Mononuclear cell (primary cell): Measurements from ENCODE around the gene PALMD. TPM values are rescaled to one million over a fixed set of nuclear protein-coding genes. Genes with fewer than 3 reads are reported as not detected.

Experiments
- H3K27me3 ChIP-seq: 2 replicates; pipeline ENCODE4 v1.6.0; 2011; ENCODE audit warnings: low read length, control low read depth; ENCODE audit not compliant: insufficient read depth
- H3K4me1 ChIP-seq: 2 replicates; pipeline ENCODE4 v1.5.1; 2011; ENCODE audit warnings: mild to moderate bottlenecking, low read length, control low read depth; ENCODE audit not compliant: insufficient read depth
- H3K4me3 ChIP-seq: 2 replicates; pipeline ENCODE4 v1.5.1; 2011; ENCODE audit warnings: mild to moderate bottlenecking, low read length, moderate library complexity
- H3K9me3 ChIP-seq: 2 replicates; pipeline ENCODE4 v1.5.1; 2011; ENCODE audit warnings: low read depth, mild to moderate bottlenecking, control low read depth, low read length
- total RNA-seq: library from RNA; depleted of rRNA; stranded (reverse); fragments of >200 nt; gene quantifications from one replicate; pipeline ENCODE4 v1.2.3, GENCODE V29; 2012

Gene PALMD
- total RNA-seq, 1 donor, result not detected

GRCh38 chr1:99621340-99621901 lies 24.5 kb upstream of the PALMD start:
- Histone ChIP-seq H3K4me1 (no peaks in the 10 kb centered on the region), H3K27me3 (no peaks in the 10 kb centered on the region), H3K9me3 (no peaks in the 10 kb centered on the region), H3K4me3 (no peak overlapping the region)

- Histone ChIP-seq H3K4me3 (no peak overlapping the region), H3K4me1 (no peaks in the 10 kb centered on the region), H3K9me3 (no peaks in the 10 kb centered on the region), H3K27me3 (no peaks in the 10 kb centered on the region)
Measured at GRCh38 chr1:99622702-99623347, 23.1 kb upstream of the PALMD start.

- H3K4me1 ChIP-seq, result no peaks in the 10 kb centered on the region
- H3K9me3 ChIP-seq, result no peaks in the 10 kb centered on the region
- H3K27me3 ChIP-seq, result no peaks in the 10 kb centered on the region
- no peak overlapping the region for H3K4me3 ChIP-seq
Measured at GRCh38 chr1:99623554-99623953, 22.4 kb upstream of the PALMD start.

GRCh38 chr1:99627615-99628014 lies 18.3 kb upstream of the PALMD start:
- Histone ChIP-seq H3K4me1 (no peaks in the 10 kb centered on the region), H3K27me3 (no peaks in the 10 kb centered on the region), H3K4me3 (no peak overlapping the region), H3K9me3 (no peaks in the 10 kb centered on the region)

GRCh38 chr1:99629164-99629563 lies 16.7 kb upstream of the PALMD start:
- Histone ChIP-seq H3K4me1 (no peaks in the 10 kb centered on the region), H3K27me3 (no peaks in the 10 kb centered on the region), H3K9me3 (no peaks in the 10 kb centered on the region), H3K4me3 (no peak overlapping the region)

GRCh38 chr1:99634971-99635624 lies 10.8 kb upstream of the PALMD start:
- Histone ChIP-seq H3K4me3 (no peak overlapping the region), H3K27me3 (no peaks in the 10 kb centered on the region), H3K9me3 (no peaks in the 10 kb centered on the region), H3K4me1 (no peaks in the 10 kb centered on the region)

GRCh38 chr1:99635664-99636063 lies 10.2 kb upstream of the PALMD start:
- no peaks in the 10 kb centered on the region for H3K4me1 ChIP-seq
- no peak overlapping the region for H3K4me3 ChIP-seq
- no peaks in the 10 kb centered on the region for H3K9me3 ChIP-seq
- no peaks in the 10 kb centered on the region for H3K27me3 ChIP-seq

GRCh38 chr1:99636647-99637175 lies 9.2 kb upstream of the PALMD start:
- Histone ChIP-seq H3K27me3 (no peaks in the 10 kb centered on the region), H3K4me1 (no peaks in the 10 kb centered on the region), H3K4me3 (no peak overlapping the region), H3K9me3 (no peaks in the 10 kb centered on the region)

- H3K9me3 ChIP-seq, result no peaks in the 10 kb centered on the region
- H3K4me1 ChIP-seq, result no peaks in the 10 kb centered on the region
- no peak overlapping the region for H3K4me3 ChIP-seq
- H3K27me3 ChIP-seq, result no peaks in the 10 kb centered on the region
Measured at GRCh38 chr1:99638853-99639252, 7.1 kb upstream of the PALMD start.

GRCh38 chr1:99639408-99639807 lies 6.5 kb upstream of the PALMD start:
- H3K4me1 ChIP-seq, result no peaks in the 10 kb centered on the region
- no peak overlapping the region for H3K4me3 ChIP-seq
- H3K27me3 ChIP-seq, result no peaks in the 10 kb centered on the region
- H3K9me3 ChIP-seq, result no peaks in the 10 kb centered on the region

GRCh38 chr1:99639945-99640344 lies 6.0 kb upstream of the PALMD start:
- Histone ChIP-seq H3K9me3 (no peaks in the 10 kb centered on the region), H3K4me3 (no peak overlapping the region), H3K4me1 (no peaks in the 10 kb centered on the region), H3K27me3 (no peaks in the 10 kb centered on the region)

- H3K4me1 ChIP-seq, result no peaks in the 10 kb centered on the region
- peaks cover under 1% of the 10 kb centered on the region for H3K27me3 ChIP-seq
- no peaks in the 10 kb centered on the region for H3K9me3 ChIP-seq
- no peak overlapping the region for H3K4me3 ChIP-seq
Measured at GRCh38 chr1:99640672-99641071, 5.2 kb upstream of the PALMD start.

- peaks cover 8% of the 10 kb centered on the region for H3K27me3 ChIP-seq
- no peak overlapping the region for H3K4me3 ChIP-seq
- H3K4me1 ChIP-seq, result no peaks in the 10 kb centered on the region
- no peaks in the 10 kb centered on the region for H3K9me3 ChIP-seq
Measured at GRCh38 chr1:99641558-99641957, 4.4 kb upstream of the PALMD start.

GRCh38 chr1:99642053-99642452 lies 3.9 kb upstream of the PALMD start:
- Histone ChIP-seq H3K27me3 (peaks cover 11% of the 10 kb centered on the region), H3K9me3 (no peaks in the 10 kb centered on the region), H3K4me1 (no peaks in the 10 kb centered on the region), H3K4me3 (no peak overlapping the region)

GRCh38 chr1:99643021-99643779 lies 2.7 kb upstream of the PALMD start:
- H3K4me1 ChIP-seq, result no peaks in the 10 kb centered on the region
- H3K4me3 ChIP-seq, result no peak overlapping the region
- H3K9me3 ChIP-seq, result no peaks in the 10 kb centered on the region
- peaks cover 18% of the 10 kb centered on the region for H3K27me3 ChIP-seq
